ENCODE data around the gene HAUS7.

- TF ChIP-seq EZH2phosphoT487 (IDR thresholded peaks at IDR 0.05; ENCODE audit: insufficient read depth, low read depth): no peak
- TF ChIP-seq EZH2 (IDR thresholded peaks at IDR 0.05; ENCODE audit: insufficient read depth, poor library complexity, severe bottlenecking): no peak
These were observed 2.3 kb downstream of the HAUS7 start for GRCh38 chrX:153468008-153468580.
